ENCODE measurements around the gene DCDC1.

Gene DCDC1

GRCh38 chr11:30921811-30922210 lies 447.7 kb downstream of the DCDC1 start:
- Histone ChIP-seq H3K4me1 (ENCODE audit: insufficient read depth, low read length) (no peaks in the 10 kb centered on the region), H3K27me3 (ENCODE audit: control insufficient read depth in 1 of 2, insufficient read depth in 2 of 2, low read length in 2 of 2) (no peaks in the 10 kb centered on the region), H3K9ac (ENCODE audit: low read length) (no peak overlapping the region), H3K4me3 (ENCODE audit: low read depth in 1 of 2, low read length in 2 of 2) (no peak overlapping the region), H3K36me3 (ENCODE audit: insufficient read depth, low read length) (no peaks in the 10 kb centered on the region), H3K9me3 (ENCODE audit: low read length) (no peaks in the 10 kb centered on the region), H3K27ac (ENCODE audit: low read depth, low read length) (no peak overlapping the region)

- Histone ChIP-seq H3K9me3 (ENCODE audit: low read length) (no peaks in the 10 kb centered on the region), H3K27me3 (ENCODE audit: control insufficient read depth in 1 of 2, insufficient read depth in 2 of 2, low read length in 2 of 2) (no peaks in the 10 kb centered on the region), H3K4me1 (ENCODE audit: insufficient read depth, low read length) (no peaks in the 10 kb centered on the region), H3K36me3 (ENCODE audit: insufficient read depth, low read length) (no peaks in the 10 kb centered on the region), H3K27ac (ENCODE audit: low read depth, low read length) (no peak overlapping the region), H3K9ac (ENCODE audit: low read length) (no peak overlapping the region), H3K4me3 (ENCODE audit: low read depth in 1 of 2, low read length in 2 of 2) (no peak overlapping the region)
Observed at GRCh38 chr11:30919389-30920152, 450.0 kb downstream of the DCDC1 start.

- H3K9ac ChIP-seq (ENCODE audit: low read length), result no peak overlapping the region
- H3K36me3 ChIP-seq (ENCODE audit: insufficient read depth, low read length), result no peaks in the 10 kb centered on the region
- no peak overlapping the region for H3K4me3 ChIP-seq (ENCODE audit: low read depth in 1 of 2, low read length in 2 of 2)
- no peaks in the 10 kb centered on the region for H3K27me3 ChIP-seq (ENCODE audit: control insufficient read depth in 1 of 2, insufficient read depth in 2 of 2, low read length in 2 of 2)
- H3K9me3 ChIP-seq (ENCODE audit: low read length), result no peaks in the 10 kb centered on the region
- H3K27ac ChIP-seq (ENCODE audit: low read depth, low read length), result no peak overlapping the region
- no peaks in the 10 kb centered on the region for H3K4me1 ChIP-seq (ENCODE audit: insufficient read depth, low read length)
Observed at GRCh38 chr11:30917859-30918478, 451.6 kb downstream of the DCDC1 start.

- Histone ChIP-seq H3K36me3 (ENCODE audit: insufficient read depth, low read length) (no peaks in the 10 kb centered on the region), H3K9ac (ENCODE audit: low read length) (no peak overlapping the region), H3K4me1 (ENCODE audit: insufficient read depth, low read length) (no peaks in the 10 kb centered on the region), H3K4me3 (ENCODE audit: low read depth in 1 of 2, low read length in 2 of 2) (no peak overlapping the region), H3K9me3 (ENCODE audit: low read length) (no peaks in the 10 kb centered on the region), H3K27me3 (ENCODE audit: control insufficient read depth in 1 of 2, insufficient read depth in 2 of 2, low read length in 2 of 2) (no peaks in the 10 kb centered on the region), H3K27ac (ENCODE audit: low read depth, low read length) (no peak overlapping the region)
Observed at GRCh38 chr11:30917266-30917665, 452.3 kb downstream of the DCDC1 start.

- Histone ChIP-seq H3K9me3 (ENCODE audit: low read length) (no peaks in the 10 kb centered on the region), H3K27me3 (ENCODE audit: control insufficient read depth in 1 of 2, insufficient read depth in 2 of 2, low read length in 2 of 2) (no peaks in the 10 kb centered on the region), H3K9ac (ENCODE audit: low read length) (no peak overlapping the region), H3K4me3 (ENCODE audit: low read depth in 1 of 2, low read length in 2 of 2) (no peak overlapping the region), H3K4me1 (ENCODE audit: insufficient read depth, low read length) (no peaks in the 10 kb centered on the region), H3K36me3 (ENCODE audit: insufficient read depth, low read length) (no peaks in the 10 kb centered on the region), H3K27ac (ENCODE audit: low read depth, low read length) (no peak overlapping the region)
Observed at GRCh38 chr11:30916764-30917163, 452.8 kb downstream of the DCDC1 start.

GRCh38 chr11:30914143-30914762 lies 455.3 kb downstream of the DCDC1 start:
- no peaks in the 10 kb centered on the region for H3K9me3 ChIP-seq (ENCODE audit: low read length)
- no peak overlapping the region for H3K4me3 ChIP-seq (ENCODE audit: low read depth in 1 of 2, low read length in 2 of 2)
- H3K4me1 ChIP-seq (ENCODE audit: insufficient read depth, low read length), result no peaks in the 10 kb centered on the region
- no peak overlapping the region for H3K27ac ChIP-seq (ENCODE audit: low read depth, low read length)
- no peak overlapping the region for H3K9ac ChIP-seq (ENCODE audit: low read length)
- H3K36me3 ChIP-seq (ENCODE audit: insufficient read depth, low read length), result no peaks in the 10 kb centered on the region
- H3K27me3 ChIP-seq (ENCODE audit: control insufficient read depth in 1 of 2, insufficient read depth in 2 of 2, low read length in 2 of 2), result no peaks in the 10 kb centered on the region

GRCh38 chr11:30911247-30911646 lies 458.3 kb downstream of the DCDC1 start:
- H3K9me3 ChIP-seq (ENCODE audit: low read length), result no peaks in the 10 kb centered on the region
- no peaks in the 10 kb centered on the region for H3K4me1 ChIP-seq (ENCODE audit: insufficient read depth, low read length)
- no peaks in the 10 kb centered on the region for H3K27me3 ChIP-seq (ENCODE audit: control insufficient read depth in 1 of 2, insufficient read depth in 2 of 2, low read length in 2 of 2)
- H3K27ac ChIP-seq (ENCODE audit: low read depth, low read length), result no peak overlapping the region
- no peaks in the 10 kb centered on the region for H3K36me3 ChIP-seq (ENCODE audit: insufficient read depth, low read length)
- H3K4me3 ChIP-seq (ENCODE audit: low read depth in 1 of 2, low read length in 2 of 2), result no peak overlapping the region
- H3K9ac ChIP-seq (ENCODE audit: low read length), result no peak overlapping the region

GRCh38 chr11:30908857-30909256 lies 460.7 kb downstream of the DCDC1 start:
- H3K4me1 ChIP-seq (ENCODE audit: insufficient read depth, low read length), result no peaks in the 10 kb centered on the region
- H3K27ac ChIP-seq (ENCODE audit: low read depth, low read length), result no peak overlapping the region
- no peak overlapping the region for H3K4me3 ChIP-seq (ENCODE audit: low read depth in 1 of 2, low read length in 2 of 2)
- no peaks in the 10 kb centered on the region for H3K9me3 ChIP-seq (ENCODE audit: low read length)
- H3K9ac ChIP-seq (ENCODE audit: low read length), result no peak overlapping the region
- no peaks in the 10 kb centered on the region for H3K36me3 ChIP-seq (ENCODE audit: insufficient read depth, low read length)
- no peaks in the 10 kb centered on the region for H3K27me3 ChIP-seq (ENCODE audit: control insufficient read depth in 1 of 2, insufficient read depth in 2 of 2, low read length in 2 of 2)

GRCh38 chr11:30908272-30908671 lies 461.3 kb downstream of the DCDC1 start:
- no peak overlapping the region for H3K4me3 ChIP-seq (ENCODE audit: low read depth in 1 of 2, low read length in 2 of 2)
- H3K9ac ChIP-seq (ENCODE audit: low read length), result no peak overlapping the region
- H3K4me1 ChIP-seq (ENCODE audit: insufficient read depth, low read length), result no peaks in the 10 kb centered on the region
- H3K27ac ChIP-seq (ENCODE audit: low read depth, low read length), result no peak overlapping the region
- no peaks in the 10 kb centered on the region for H3K9me3 ChIP-seq (ENCODE audit: low read length)
- no peaks in the 10 kb centered on the region for H3K36me3 ChIP-seq (ENCODE audit: insufficient read depth, low read length)
- no peaks in the 10 kb centered on the region for H3K27me3 ChIP-seq (ENCODE audit: control insufficient read depth in 1 of 2, insufficient read depth in 2 of 2, low read length in 2 of 2)

GRCh38 chr11:30902929-30903328 lies 466.6 kb downstream of the DCDC1 start:
- no peaks in the 10 kb centered on the region for H3K4me1 ChIP-seq (ENCODE audit: insufficient read depth, low read length)
- no peak overlapping the region for H3K9ac ChIP-seq (ENCODE audit: low read length)
- H3K27me3 ChIP-seq (ENCODE audit: control insufficient read depth in 1 of 2, insufficient read depth in 2 of 2, low read length in 2 of 2), result no peaks in the 10 kb centered on the region
- no peaks in the 10 kb centered on the region for H3K9me3 ChIP-seq (ENCODE audit: low read length)
- H3K27ac ChIP-seq (ENCODE audit: low read depth, low read length), result no peak overlapping the region
- H3K4me3 ChIP-seq (ENCODE audit: low read depth in 1 of 2, low read length in 2 of 2), result no peak overlapping the region
- H3K36me3 ChIP-seq (ENCODE audit: insufficient read depth, low read length), result no peaks in the 10 kb centered on the region

- no peaks in the 10 kb centered on the region for H3K9me3 ChIP-seq (ENCODE audit: low read length)
- H3K36me3 ChIP-seq (ENCODE audit: insufficient read depth, low read length), result no peaks in the 10 kb centered on the region
- no peak overlapping the region for H3K4me3 ChIP-seq (ENCODE audit: low read depth in 1 of 2, low read length in 2 of 2)
- H3K27ac ChIP-seq (ENCODE audit: low read depth, low read length), result no peak overlapping the region
- H3K27me3 ChIP-seq (ENCODE audit: control insufficient read depth in 1 of 2, insufficient read depth in 2 of 2, low read length in 2 of 2), result no peaks in the 10 kb centered on the region
- no peak overlapping the region for H3K9ac ChIP-seq (ENCODE audit: low read length)
- no peaks in the 10 kb centered on the region for H3K4me1 ChIP-seq (ENCODE audit: insufficient read depth, low read length)
Observed at GRCh38 chr11:30895046-30895445, 474.5 kb downstream of the DCDC1 start.

All from muscle layer of colon (tissue), 2 donors.